Endothelial cell of umbilical vein (primary cell): ENCODE measurements around the gene OR4C45. TPM values are rescaled to one million over a fixed set of nuclear protein-coding genes. Genes with fewer than 3 reads are reported as not detected.

Experiments used
- BruUV-seq: library from RNA; stranded (reverse); fragments of 400-500 nt; replicated peaks from 2 replicates; lab custom pipeline; 2021; lab: Mats Ljungman, UMichigan
- CTCF ChIA-PET: fragments of 300-600, 350-600 bp; sonication (Branson Sonifier 250); formaldehyde crosslinking; loops from one replicate; lab custom pipeline; 2021; ENCODE audit warnings: antibody characterized with exemption, inconsistent platforms; lab: Charles Lee
- POLR2A ChIA-PET: fragments of 300-600, 350-600 bp; sonication (Branson Sonifier 250); formaldehyde crosslinking; loops from one replicate; lab custom pipeline; 2021; ENCODE audit warnings: antibody characterized with exemption, inconsistent platforms; lab: Charles Lee
- DNase-seq: peaks from one replicate; pipeline ENCODE4 v3.0.0-alpha.2; 2011; ENCODE audit warnings: low read depth, low spot score
- FAIRE-seq: peaks from 2 replicates; lab custom pipeline; 2011; peaks lifted over from hg19 to GRCh38; lab: Jason Lieb, UNC
- H2AFZ ChIP-seq: 2 replicates; pipeline ENCODE4 v1.6.0; 2012; ENCODE audit warnings: low read depth, low read length, control low read depth, inconsistent platforms
- H3K27ac ChIP-seq: 2 replicates; pipeline ENCODE4 v1.5.1; 2011; ENCODE audit warnings: low read depth, mild to moderate bottlenecking, control low read depth, low read length, moderate library complexity; ENCODE audit not compliant: insufficient read depth
- H3K27me3 ChIP-seq, 2 experiments: 2 replicates each; pipeline versions ENCODE4 v1.6.0 to v1.6.1; 2011; ENCODE audit warnings: low read length in 2 of 2, mixed read lengths in 1 of 2; ENCODE audit not compliant: control insufficient read depth in 2 of 2, insufficient read depth in 2 of 2
- H3K36me3 ChIP-seq, 2 experiments: 2 replicates in 1 of 2; 3 replicates in 1 of 2; pipeline ENCODE4 v1.5.1; 2011; ENCODE audit warnings: low read length in 2 of 2, mild to moderate bottlenecking in 1 of 2, moderate library complexity in 1 of 2; ENCODE audit not compliant: control insufficient read depth in 2 of 2, insufficient read depth in 2 of 2; ENCODE audit errors: extremely low read depth in 1 of 2
- H3K4me1 ChIP-seq: 3 replicates; pipeline ENCODE4 v1.5.1; 2011; ENCODE audit warnings: mild to moderate bottlenecking, low read length; ENCODE audit not compliant: control insufficient read depth, insufficient read depth; ENCODE audit errors: extremely low read depth
- H3K4me2 ChIP-seq: 2 replicates; pipeline ENCODE4 v1.6.1; 2011; ENCODE audit warnings: low read length, control low read depth, mixed read lengths; ENCODE audit not compliant: insufficient read depth
- H3K4me3 ChIP-seq, 3 experiments: fragments of 200-600 bp in 1 of 3; sonication (generic), shearing (Covaris generic) in 1 of 3; replicated peaks in 1 of 3; 2 replicates each; pipeline ENCODE4 v1.5.1; 2011 to 2016; ENCODE audit warnings: control low read depth in 3 of 3, low read length in 3 of 3, mild to moderate bottlenecking in 2 of 3, inconsistent platforms in 1 of 3, low read depth in 1 of 3, moderate library complexity in 1 of 3; ENCODE audit not compliant: insufficient read depth in 1 of 3
- H3K79me2 ChIP-seq: 2 replicates; pipeline ENCODE4 v1.6.0; 2012; ENCODE audit warnings: low read length, inconsistent platforms; ENCODE audit not compliant: control insufficient read depth, insufficient read depth
- H3K9ac ChIP-seq: replicated peaks from 2 replicates; pipeline ENCODE3; 2011; ENCODE audit warnings: low read length, control low read depth; ENCODE audit not compliant: insufficient read depth; ENCODE audit errors: extremely low read depth
- H3K9me1 ChIP-seq: replicated peaks from 3 replicates; pipeline ENCODE4 v1.6.0; 2011; ENCODE audit warnings: mild to moderate bottlenecking, low read length; ENCODE audit not compliant: control insufficient read depth, insufficient read depth; ENCODE audit errors: extremely low read depth
- H3K9me3 ChIP-seq: replicated peaks from 2 replicates; pipeline ENCODE4 v1.5.1; 2012; ENCODE audit warnings: low read length, inconsistent platforms; ENCODE audit not compliant: control insufficient read depth, insufficient read depth
- H4K20me1 ChIP-seq: replicated peaks from 2 replicates; pipeline ENCODE3; 2011; ENCODE audit warnings: mild to moderate bottlenecking, low read length; ENCODE audit not compliant: control insufficient read depth, insufficient read depth; ENCODE audit errors: extremely low read depth
- CTCF ChIP-seq, 2 donors: IDR thresholded peaks; 1 replicate in 1 of 2; 2 replicates in 1 of 2; pipeline ENCODE4 v1.5.1; 2011; ENCODE audit warnings: low read length in 2 of 2, mild to moderate bottlenecking in 2 of 2, moderate library complexity in 2 of 2, control low read depth in 1 of 2, inconsistent platforms in 1 of 2, low read depth in 1 of 2; ENCODE audit not compliant: insufficient read depth in 1 of 2; ENCODE audit errors: extremely low read depth in 1 of 2
- EZH2 ChIP-seq: IDR thresholded peaks from 2 replicates; pipeline ENCODE4 v1.6.1; 2012; ENCODE audit warnings: borderline replicate concordance, low read depth, mild to moderate bottlenecking, moderate library complexity, low read length, inconsistent platforms; ENCODE audit not compliant: severe bottlenecking
- FOS ChIP-seq: IDR thresholded peaks from 2 replicates; pipeline ENCODE4 v1.6.1; 2011; ENCODE audit warnings: mild to moderate bottlenecking, low read length, moderate library complexity, borderline replicate concordance; ENCODE audit not compliant: insufficient read depth
- MAX ChIP-seq: IDR thresholded peaks from 2 replicates; pipeline ENCODE4 v1.6.1; 2011; ENCODE audit not compliant: insufficient read depth, insufficient read length
- MYC ChIP-seq: IDR thresholded peaks from one replicate; pipeline ENCODE4 v1.6.1; 2011; ENCODE audit warnings: mild to moderate bottlenecking, low read depth, low read length
- POLR2A ChIP-seq: IDR thresholded peaks from 2 replicates; pipeline ENCODE4 v1.6.1; 2012; ENCODE audit warnings: low read depth, mild to moderate bottlenecking, control low read depth, low read length
- POLR2AphosphoS5 ChIP-seq: IDR thresholded peaks from 2 replicates; pipeline ENCODE4 v1.6.1; 2012; ENCODE audit warnings: low read depth, mild to moderate bottlenecking, control low read depth, low read length, moderate library complexity; ENCODE audit not compliant: insufficient read depth
- dilution Hi-C: fragments of 300-500 bp; cut with MboI; formaldehyde crosslinking; loops from one replicate; pipeline ENCODE4 v1.15.0; 2019; ENCODE audit warnings: low sequenced_read_pairs; ENCODE audit not compliant: extremely low pct_ligation_motif_present
- intact Hi-C: fragments of 100-400 bp; cut with micrococcal nuclease; formaldehyde crosslinking; loops from one replicate; pipeline ENCODE4 v1.10.0; 2022
- polyA plus RNA-seq, 4 experiments: library from polyadenylated mRNA; depleted of rRNA in 3 of 4; stranded (reverse) in 3 of 4; unstranded in 1 of 4; fragments of >200 nt; gene quantifications; 2 replicates each; pipeline versions ENCODE4 v1.2.1 to v1.2.3, GENCODE V29; 2011 to 2012; ENCODE audit warnings: missing spikeins in 1 of 4
- total RNA-seq: library from RNA; stranded (reverse); gene quantifications from 2 replicates; pipeline ENCODE4 v1.2.3, GENCODE V29; 2021

The OR4C45 gene
- total and polyA plus RNA-seq, 2 donors (not counting 3 experiments of a cell fraction or from before 2014, with no cell fraction given) = not detected

DNA sequence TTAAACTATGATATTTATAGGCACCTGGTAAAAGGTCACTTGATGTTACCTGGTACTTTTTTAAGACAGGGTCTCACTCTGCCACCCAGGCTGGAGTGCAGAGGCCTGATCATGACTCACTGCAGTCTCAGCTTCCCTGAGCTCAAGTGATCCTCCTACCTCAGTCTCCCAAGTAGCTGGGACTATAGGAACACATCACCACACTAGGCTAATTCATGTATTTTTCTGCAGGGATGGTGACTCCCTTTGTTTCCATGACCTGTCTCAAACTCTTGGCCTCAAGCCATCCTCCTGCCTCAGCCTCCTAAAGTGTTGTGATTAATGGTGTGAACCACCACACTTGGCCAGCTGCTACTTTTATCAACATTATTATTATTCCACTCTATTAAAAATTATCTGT is 47.6 kb downstream of the OR4C45 start:
- TF ChIP-seq POLR2A (no peak), MYC (no peak), MAX (no peak), EZH2 (no peak), POLR2AphosphoS5 (no peak), FOS (no peak), CTCF (IDR thresholded peaks at IDR 0.05; ENCODE audit: extremely low read depth in 1 of 2, insufficient read depth in 1 of 2, low read depth in 1 of 2, low read length in 2 of 2) (no peak)
- intact Hi-C loops = no loop called here
- Histone ChIP-seq H3K9me3 (no peaks in the 10 kb centered on the region), H3K79me2 (no peaks in the 10 kb centered on the region), H3K27me3 (no peaks in the 10 kb centered on the region), H3K36me3 (no peaks in the 10 kb centered on the region), H3K27ac (no peak overlapping the region), H3K9me1 (no peaks in the 10 kb centered on the region), H3K4me3 (no peak overlapping the region), H3K4me2 (no peak overlapping the region), H4K20me1 (no peaks in the 10 kb centered on the region), H3K9ac (no peak overlapping the region), H3K4me1 (no peaks in the 10 kb centered on the region), H2AFZ (no peak overlapping the region)
- BruUV-seq = no TSS peak
- CTCF ChIA-PET = no interaction called here
- POLR2A ChIA-PET = no interaction called here
- DNase-seq (no peak), FAIRE-seq (no peak)
- dilution Hi-C loops = no loop called here

Other genes with a start within 250 kb of the OR4C45 start
- gene OR4C13, start 80.5 kb upstream of the OR4C45 start, total RNA-seq = not detected in 2 replicates
- not detected in 2 replicates for gene OR4C13, start 80.5 kb upstream of the OR4C45 start, polyA plus RNA-seq
- not detected in 2 replicates for gene OR4C12, start 50.3 kb upstream of the OR4C45 start, total RNA-seq
- not detected in 2 replicates for gene OR4C12, start 50.3 kb upstream of the OR4C45 start, polyA plus RNA-seq